HL-60 (cell line): ENCODE data around the gene LARP6.

ENCODE experiments used
- DNase-seq, 2 experiments: peaks; one replicate each; pipeline ENCODE4 v3.0.0-alpha.2; 2010 to 2020; ENCODE audit warnings: low read depth in 1 of 2, low spot score in 1 of 2
- H3K27ac ChIP-seq: fragments of 250-450 bp; sonication (Bioruptor Pico); replicated peaks from 2 replicates; pipeline ENCODE4 v1.5.1; 2020; ENCODE audit warnings: mild to moderate bottlenecking, moderate library complexity
- H3K27me3 ChIP-seq: fragments of 250-450 bp; sonication (Bioruptor Pico); 2 replicates; pipeline ENCODE4 v1.5.1; 2021; ENCODE audit warnings: mild to moderate bottlenecking, moderate library complexity; ENCODE audit not compliant: insufficient read depth, poor library complexity, severe bottlenecking
- H3K4me3 ChIP-seq: replicated peaks from 2 replicates; pipeline ENCODE4 v1.5.1; 2011; ENCODE audit warnings: mild to moderate bottlenecking, control low read depth, low read length; ENCODE audit not compliant: insufficient read depth
- GABPA ChIP-seq: IDR thresholded peaks from 2 replicates; pipeline ENCODE4 v1.6.1; 2012; ENCODE audit warnings: low read depth
- POLR2AphosphoS5 ChIP-seq: IDR thresholded peaks from 2 replicates; pipeline ENCODE4 v1.6.1; 2012; ENCODE audit warnings: low read depth
- SPI1 ChIP-seq: IDR thresholded peaks from 2 replicates; pipeline ENCODE4 v1.6.1; 2012; ENCODE audit warnings: low read depth, mild to moderate bottlenecking, borderline replicate concordance
- long read RNA-seq: library from polyadenylated mRNA; unstranded; transcript quantifications from one replicate; pipeline ENCODE4 v2.0.0, GENCODE V29; 2020
- TF ChIP-seq, protein P1 (sequence below): IDR thresholded peaks from one replicate; pipeline ENCODE4 v1.5.1; 2011; ENCODE audit warnings: low read length, control low read depth, inconsistent platforms; ENCODE audit not compliant: insufficient read depth
- TF ChIP-seq, protein P2 (sequence below): IDR thresholded peaks from 2 replicates; pipeline ENCODE4 v1.6.1; 2012; ENCODE audit warnings: low read depth; ENCODE audit not compliant: insufficient replicate concordance

LARP6 gene
- long read RNA-seq = 0 reads

DNA sequence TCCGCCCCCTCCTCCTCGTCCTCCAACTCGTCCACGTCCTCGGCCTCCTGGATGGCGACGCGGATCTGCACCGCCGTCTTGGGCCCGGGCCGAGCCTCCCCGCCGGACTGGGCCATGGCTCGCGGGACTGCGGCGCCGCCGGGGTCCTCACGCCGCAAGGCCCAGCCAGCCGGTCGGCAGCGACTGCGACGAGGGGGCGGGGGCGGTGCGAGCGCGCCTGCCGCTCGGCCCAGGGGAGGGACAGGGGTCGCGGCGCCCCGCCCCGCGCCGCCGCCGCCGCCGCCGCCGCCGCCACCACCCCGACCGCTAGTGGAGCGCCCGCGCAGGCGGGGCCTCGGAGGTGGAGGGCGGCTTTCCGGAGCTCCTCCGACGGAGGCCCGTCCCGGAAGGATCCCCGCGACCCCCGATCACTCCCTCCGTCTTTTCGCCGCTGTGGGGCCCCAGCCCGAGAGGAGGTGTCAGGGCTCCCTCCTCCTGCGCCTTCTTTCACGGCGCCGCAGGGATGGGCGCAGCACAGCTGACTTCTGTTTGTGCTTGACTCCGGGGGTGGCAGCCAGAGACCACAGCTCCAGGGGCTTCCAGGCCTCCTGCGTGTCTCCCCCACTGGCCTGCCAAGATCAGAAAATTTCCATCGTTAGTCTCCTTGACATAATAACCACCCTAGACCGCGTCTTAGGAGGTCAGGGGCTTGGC is at the start of gene LARP6:
TSS of gene LARP6 (minus strand) at position 185 of the 693 bp plus-strand sequence. CDS start at position 116, 69 bp downstream.
- TF ChIP-seq, protein P1, sequence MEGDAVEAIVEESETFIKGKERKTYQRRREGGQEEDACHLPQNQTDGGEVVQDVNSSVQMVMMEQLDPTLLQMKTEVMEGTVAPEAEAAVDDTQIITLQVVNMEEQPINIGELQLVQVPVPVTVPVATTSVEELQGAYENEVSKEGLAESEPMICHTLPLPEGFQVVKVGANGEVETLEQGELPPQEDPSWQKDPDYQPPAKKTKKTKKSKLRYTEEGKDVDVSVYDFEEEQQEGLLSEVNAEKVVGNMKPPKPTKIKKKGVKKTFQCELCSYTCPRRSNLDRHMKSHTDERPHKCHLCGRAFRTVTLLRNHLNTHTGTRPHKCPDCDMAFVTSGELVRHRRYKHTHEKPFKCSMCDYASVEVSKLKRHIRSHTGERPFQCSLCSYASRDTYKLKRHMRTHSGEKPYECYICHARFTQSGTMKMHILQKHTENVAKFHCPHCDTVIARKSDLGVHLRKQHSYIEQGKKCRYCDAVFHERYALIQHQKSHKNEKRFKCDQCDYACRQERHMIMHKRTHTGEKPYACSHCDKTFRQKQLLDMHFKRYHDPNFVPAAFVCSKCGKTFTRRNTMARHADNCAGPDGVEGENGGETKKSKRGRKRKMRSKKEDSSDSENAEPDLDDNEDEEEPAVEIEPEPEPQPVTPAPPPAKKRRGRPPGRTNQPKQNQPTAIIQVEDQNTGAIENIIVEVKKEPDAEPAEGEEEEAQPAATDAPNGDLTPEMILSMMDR = no peak
- TF ChIP-seq SPI1 = no peak
- TF ChIP-seq, protein P2, sequence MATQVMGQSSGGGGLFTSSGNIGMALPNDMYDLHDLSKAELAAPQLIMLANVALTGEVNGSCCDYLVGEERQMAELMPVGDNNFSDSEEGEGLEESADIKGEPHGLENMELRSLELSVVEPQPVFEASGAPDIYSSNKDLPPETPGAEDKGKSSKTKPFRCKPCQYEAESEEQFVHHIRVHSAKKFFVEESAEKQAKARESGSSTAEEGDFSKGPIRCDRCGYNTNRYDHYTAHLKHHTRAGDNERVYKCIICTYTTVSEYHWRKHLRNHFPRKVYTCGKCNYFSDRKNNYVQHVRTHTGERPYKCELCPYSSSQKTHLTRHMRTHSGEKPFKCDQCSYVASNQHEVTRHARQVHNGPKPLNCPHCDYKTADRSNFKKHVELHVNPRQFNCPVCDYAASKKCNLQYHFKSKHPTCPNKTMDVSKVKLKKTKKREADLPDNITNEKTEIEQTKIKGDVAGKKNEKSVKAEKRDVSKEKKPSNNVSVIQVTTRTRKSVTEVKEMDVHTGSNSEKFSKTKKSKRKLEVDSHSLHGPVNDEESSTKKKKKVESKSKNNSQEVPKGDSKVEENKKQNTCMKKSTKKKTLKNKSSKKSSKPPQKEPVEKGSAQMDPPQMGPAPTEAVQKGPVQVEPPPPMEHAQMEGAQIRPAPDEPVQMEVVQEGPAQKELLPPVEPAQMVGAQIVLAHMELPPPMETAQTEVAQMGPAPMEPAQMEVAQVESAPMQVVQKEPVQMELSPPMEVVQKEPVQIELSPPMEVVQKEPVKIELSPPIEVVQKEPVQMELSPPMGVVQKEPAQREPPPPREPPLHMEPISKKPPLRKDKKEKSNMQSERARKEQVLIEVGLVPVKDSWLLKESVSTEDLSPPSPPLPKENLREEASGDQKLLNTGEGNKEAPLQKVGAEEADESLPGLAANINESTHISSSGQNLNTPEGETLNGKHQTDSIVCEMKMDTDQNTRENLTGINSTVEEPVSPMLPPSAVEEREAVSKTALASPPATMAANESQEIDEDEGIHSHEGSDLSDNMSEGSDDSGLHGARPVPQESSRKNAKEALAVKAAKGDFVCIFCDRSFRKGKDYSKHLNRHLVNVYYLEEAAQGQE = no peak
- no peak within 1 kb of the TSS for H3K27ac ChIP-seq
- peaks cover 56% of the 10 kb centered on the region for H3K27me3 ChIP-seq
- no peak for DNase-seq
- no peak within 1 kb of the TSS for H3K4me3 ChIP-seq

DNA sequence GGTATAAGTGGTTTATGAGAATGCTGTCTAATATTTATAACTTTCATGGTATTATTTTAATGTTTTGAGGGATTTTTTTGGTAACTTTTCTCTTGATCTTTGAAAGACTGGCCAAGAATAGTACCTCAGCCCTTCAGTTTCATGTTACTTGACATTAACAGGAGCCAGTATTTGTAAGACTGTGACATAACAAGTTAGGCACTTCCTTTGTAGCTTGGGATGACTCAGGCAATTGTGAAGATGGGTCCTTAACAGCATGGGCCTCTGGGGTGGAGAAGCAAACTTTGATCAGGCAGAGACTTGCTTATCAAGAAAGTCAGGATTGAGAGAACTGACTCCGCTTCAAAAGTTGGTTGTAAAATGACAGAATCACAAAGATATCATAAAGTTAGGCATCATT is 48.1 kb upstream of the LARP6 start:
- Histone ChIP-seq H3K27me3 (no peaks in the 10 kb centered on the region), H3K4me3 (no peak overlapping the region), H3K27ac (no peak overlapping the region)
- TF ChIP-seq, protein P2 = no peak
- TF ChIP-seq, protein P1 = no peak
- TF ChIP-seq POLR2AphosphoS5 = no peak
- TF ChIP-seq SPI1 = no peak
- no peak for TF ChIP-seq GABPA
- no peak for DNase-seq

DNA sequence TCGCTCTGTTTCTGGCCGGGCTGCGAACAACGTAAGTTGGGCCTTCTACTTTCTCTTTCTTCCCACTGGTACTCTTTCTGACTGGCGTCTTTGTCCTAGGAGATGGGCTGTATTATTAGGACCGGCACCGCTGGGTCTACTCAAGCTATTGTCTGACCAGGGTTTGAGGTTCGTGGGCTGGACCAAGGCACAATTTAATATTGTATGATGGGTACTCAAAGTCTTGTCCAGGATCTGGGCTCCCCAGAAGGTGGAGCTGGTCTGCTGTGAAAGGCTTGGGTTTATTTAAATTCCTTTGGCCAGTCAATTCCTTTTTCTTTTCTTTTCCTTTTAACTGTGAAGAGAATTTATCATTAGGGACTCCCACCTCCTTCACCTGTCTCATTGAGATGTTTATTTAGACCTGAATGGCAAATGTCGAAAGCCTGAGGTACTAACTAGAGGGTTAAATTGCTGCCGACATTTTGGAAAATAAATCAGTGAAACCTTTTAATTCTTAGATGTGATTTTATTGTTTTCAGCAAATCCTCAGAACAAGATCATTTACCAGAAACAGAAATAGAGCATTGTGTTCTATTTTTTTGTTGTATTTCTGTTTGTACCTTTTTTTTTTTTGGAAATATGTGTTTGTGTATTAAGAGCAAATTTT is 39.1 kb upstream of the LARP6 start:
- H3K27ac ChIP-seq = no peak overlapping the region
- TF ChIP-seq SPI1 (no peak), GABPA (no peak), POLR2AphosphoS5 (no peak)
- TF ChIP-seq, protein P1 = no peak
- TF ChIP-seq, protein P2 = no peak
- no peaks in the 10 kb centered on the region for H3K27me3 ChIP-seq
- DNase-seq = no peak
- peak overlapping the region; percentile 71 for H3K4me3 ChIP-seq
